Stimulated activated CD4-positive, alpha-beta T cell treated with anti-CD3 and anti-CD28 coated beads, Interleukin-4, amount 100 ng/mL, for 48 hours (primary cell): ENCODE data around the gene DMD.
"Not testable (repeated sequence)": the region's sequence is repeated elsewhere in the genome, so short reads cannot be mapped to it uniquely, and the experiment has no call there.

Source experiments
- DNase-seq, 2 donors: peaks; one replicate each; pipeline ENCODE4 v3.0.0-alpha.2; 2020; ENCODE audit warnings: low read depth in 2 of 2

The DMD gene

GRCh38 chrX:33156152-33156726, 55.1 kb downstream of the DMD start:
- DNase-seq, result no peak

- DNase-seq, result no peak
Measured at GRCh38 chrX:33149580-33149979, 61.8 kb downstream of the DMD start.

- no peak for DNase-seq
Measured at GRCh38 chrX:33149085-33149484, 62.3 kb downstream of the DMD start.

GRCh38 chrX:33142331-33142730, 69.0 kb downstream of the DMD start:
- DNase-seq, result no peak

- DNase-seq, result no peak
Measured at GRCh38 chrX:33138677-33139249, 72.6 kb downstream of the DMD start.

- no peak for DNase-seq
Measured at GRCh38 chrX:33134164-33134563, 77.2 kb downstream of the DMD start.

- no peak for DNase-seq
Measured at GRCh38 chrX:33133320-33133719, 78.0 kb downstream of the DMD start.

GRCh38 chrX:33132569-33132968, 78.8 kb downstream of the DMD start:
- no peak for DNase-seq

GRCh38 chrX:33129607-33130006, 81.7 kb downstream of the DMD start:
- no peak for DNase-seq

- no peak for DNase-seq
Measured at GRCh38 chrX:33128048-33128805, 83.1 kb downstream of the DMD start.

GRCh38 chrX:33126469-33126868, 84.9 kb downstream of the DMD start:
- no peak for DNase-seq

GRCh38 chrX:33109858-33110257, 101.5 kb downstream of the DMD start:
- no peak for DNase-seq

- no peak for DNase-seq
Measured at GRCh38 chrX:33106737-33107136, 104.6 kb downstream of the DMD start.

GRCh38 chrX:33095079-33095478, 116.3 kb downstream of the DMD start:
- no peak for DNase-seq

GRCh38 chrX:33087411-33087810, 123.9 kb downstream of the DMD start:
- DNase-seq, result no peak

GRCh38 chrX:33086886-33087285, 124.5 kb downstream of the DMD start:
- DNase-seq, result no peak

- no peak for DNase-seq
Measured at GRCh38 chrX:33082371-33082770, 129.0 kb downstream of the DMD start.

- DNase-seq, result no peak
Measured at GRCh38 chrX:33078273-33078672, 133.1 kb downstream of the DMD start.

- DNase-seq, result not testable (repeated sequence)
Measured at GRCh38 chrX:33073660-33074059, 137.7 kb downstream of the DMD start.

- DNase-seq, result no peak
Measured at GRCh38 chrX:33065415-33065814, 145.9 kb downstream of the DMD start.

GRCh38 chrX:33062041-33062440, 149.3 kb downstream of the DMD start:
- DNase-seq, result no peak

- no peak for DNase-seq
Measured at GRCh38 chrX:33053001-33053400, 158.3 kb downstream of the DMD start.

- no peak for DNase-seq
Measured at GRCh38 chrX:33045882-33046281, 165.5 kb downstream of the DMD start.
